Stimulated activated CD8-positive, alpha-beta memory T cell treated with anti-CD3 and anti-CD28 coated beads, Interleukin-12 subunit alpha, Interleukin-12 subunit beta, amount 100 ng/mL, for 4 hours (primary cell): ENCODE results near the gene TNS3.
"Not testable (repeated sequence)": the region's sequence is repeated elsewhere in the genome, so short reads cannot be mapped to it uniquely, and the experiment has no call there.

Experiments used
- DNase-seq: peaks from one replicate; pipeline ENCODE4 v3.0.0-alpha.2; 2020; ENCODE audit warnings: low read depth

Gene TNS3

GRCh38 chr7:47559306-47560220 is 22.3 kb downstream of the TNS3 start:
- no peak for DNase-seq

GRCh38 chr7:47557694-47558670 is 23.9 kb downstream of the TNS3 start:
- no peak for DNase-seq

GRCh38 chr7:47557317-47557693 is 24.6 kb downstream of the TNS3 start:
- DNase-seq = no peak

- no peak for DNase-seq
Observed at GRCh38 chr7:47556511-47557180, 25.3 kb downstream of the TNS3 start.

- DNase-seq = no peak
Observed at GRCh38 chr7:47553309-47553708, 28.6 kb downstream of the TNS3 start.

- DNase-seq = no peak
Observed at GRCh38 chr7:47552621-47553020, 29.3 kb downstream of the TNS3 start.

- no peak for DNase-seq
Observed at GRCh38 chr7:47551668-47552440, 30.1 kb downstream of the TNS3 start.

- no peak for DNase-seq
Observed at GRCh38 chr7:47550788-47551470, 31.0 kb downstream of the TNS3 start.

GRCh38 chr7:47549916-47550315 is 32.0 kb downstream of the TNS3 start:
- DNase-seq = no peak

- no peak for DNase-seq
Observed at GRCh38 chr7:47549397-47549796, 32.5 kb downstream of the TNS3 start.

- no peak for DNase-seq
Observed at GRCh38 chr7:47548546-47548945, 33.4 kb downstream of the TNS3 start.

GRCh38 chr7:47546733-47547494 is 35.0 kb downstream of the TNS3 start:
- DNase-seq = no peak

- DNase-seq = no peak
Observed at GRCh38 chr7:47546171-47546570, 35.7 kb downstream of the TNS3 start.

- DNase-seq = no peak
Observed at GRCh38 chr7:47544416-47544815, 37.5 kb downstream of the TNS3 start.

- DNase-seq = no peak
Observed at GRCh38 chr7:47543714-47544113, 38.2 kb downstream of the TNS3 start.

- no peak for DNase-seq
Observed at GRCh38 chr7:47543056-47543455, 38.9 kb downstream of the TNS3 start.

GRCh38 chr7:47542051-47542450 is 39.9 kb downstream of the TNS3 start:
- no peak for DNase-seq

- DNase-seq = not testable (repeated sequence)
Observed at GRCh38 chr7:47541485-47541884, 40.4 kb downstream of the TNS3 start.

- DNase-seq = no peak
Observed at GRCh38 chr7:47540387-47541350, 41.2 kb downstream of the TNS3 start.
